SK-N-SH treated with all-trans-retinoic acid at 6 μM for 48 hours (cell line): Measurements from ENCODE around the gene AZU1.

Experiments used
- ATAC-seq: fragments of 200-7000 bp; cut with Tn5 transposase; 3 replicates; pipeline ENCODE4 v1.9.1; 2020; ENCODE audit warnings: mild to moderate bottlenecking, moderate library complexity
- ARNTL ChIP-seq: fragments of 450-650 bp; formaldehyde crosslinking; IDR thresholded peaks from 2 replicates; pipeline ENCODE4 v1.5.0; 2020; ENCODE audit warnings: low read depth, mild to moderate bottlenecking, moderate library complexity, borderline replicate concordance
- CSDC2 ChIP-seq: fragments of 250-450 bp; sonication (Bioruptor Pico); IDR thresholded peaks from 2 replicates; pipeline ENCODE4 v1.5.0; 2020; ENCODE audit warnings: mild to moderate bottlenecking, moderate library complexity
- ESRRG ChIP-seq: fragments of 250-450 bp; sonication (Bioruptor Pico); IDR thresholded peaks from 2 replicates; pipeline ENCODE4 v1.6.1; 2021; ENCODE audit warnings: mild to moderate bottlenecking
- GLIS3 ChIP-seq: fragments of 250-450 bp; sonication (Bioruptor Pico); IDR thresholded peaks from 2 replicates; pipeline ENCODE4 v1.5.0; 2020; ENCODE audit warnings: mild to moderate bottlenecking, moderate library complexity
- ISL1 ChIP-seq: fragments of 250-450 bp; sonication (Bioruptor Pico); IDR thresholded peaks from 2 replicates; pipeline ENCODE4 v2.1.2; 2022; ENCODE audit warnings: mild to moderate bottlenecking, moderate library complexity
- OSR1 ChIP-seq: fragments of 250-450 bp; sonication (Bioruptor Pico); IDR thresholded peaks from 2 replicates; pipeline ENCODE4 v1.8.0; 2022; ENCODE audit warnings: moderate library complexity, mild to moderate bottlenecking, inconsistent platforms
- RARB ChIP-seq: fragments of 250-450 bp; sonication (Bioruptor Pico); IDR thresholded peaks from 2 replicates; pipeline ENCODE4 v1.8.0; 2021; ENCODE audit warnings: mild to moderate bottlenecking, moderate library complexity
- SNAI2 ChIP-seq: fragments of 250-450 bp; sonication (Bioruptor Pico); IDR thresholded peaks from 2 replicates; pipeline ENCODE4 v1.5.0; 2020; ENCODE audit warnings: mild to moderate bottlenecking, moderate library complexity
- TCF4 ChIP-seq: fragments of 250-450 bp; sonication (Bioruptor Pico); IDR thresholded peaks from 2 replicates; pipeline ENCODE4 v1.8.0; 2021; ENCODE audit warnings: mild to moderate bottlenecking, moderate library complexity, borderline replicate concordance
- TOX ChIP-seq: fragments of 250-450 bp; sonication (Bioruptor Pico); IDR thresholded peaks from 2 replicates; pipeline ENCODE4 v1.8.0; 2021; ENCODE audit warnings: mild to moderate bottlenecking, moderate library complexity, borderline replicate concordance
- ZC3H10 ChIP-seq: fragments of 250-450 bp; sonication (Bioruptor Pico); IDR thresholded peaks from 2 replicates; pipeline ENCODE4 v1.5.1; 2021; ENCODE audit warnings: mild to moderate bottlenecking, moderate library complexity
- ZFP3 ChIP-seq: fragments of 250-450 bp; sonication (Bioruptor Pico); IDR thresholded peaks from 2 replicates; pipeline ENCODE4 v1.5.0; 2020; ENCODE audit warnings: mild to moderate bottlenecking, moderate library complexity
- ZFP30 ChIP-seq: fragments of 450-650 bp; formaldehyde crosslinking; IDR thresholded peaks from 2 replicates; pipeline ENCODE4 v1.5.0; 2022; ENCODE audit warnings: mild to moderate bottlenecking, moderate library complexity
- ZNF565 ChIP-seq: fragments of 450-650 bp; formaldehyde crosslinking; conservative IDR thresholded peaks from 2 replicates; pipeline ENCODE4 v1.5.0; 2020; ENCODE audit warnings: low read depth, mild to moderate bottlenecking, moderate library complexity
- ZNF8 ChIP-seq: fragments of 450-650 bp; formaldehyde crosslinking; IDR thresholded peaks from 2 replicates; pipeline ENCODE4 v1.5.0; 2020; ENCODE audit warnings: mild to moderate bottlenecking, moderate library complexity
- TF ChIP-seq, protein P1 (sequence below): fragments of 250-450 bp; sonication (Bioruptor Pico); IDR thresholded peaks from 2 replicates; pipeline ENCODE4 v1.5.1; 2020; ENCODE audit warnings: low read depth, mild to moderate bottlenecking, moderate library complexity
- TF ChIP-seq, protein P2 (sequence below): fragments of 250-450 bp; sonication (Bioruptor Pico); IDR thresholded peaks from 2 replicates; pipeline ENCODE4 v1.8.0; 2021; ENCODE audit warnings: low read depth, mild to moderate bottlenecking, moderate library complexity, borderline replicate concordance
- TF ChIP-seq, protein P3 (sequence below): fragments of 250-450 bp; sonication (Bioruptor Pico); IDR thresholded peaks from 2 replicates; pipeline ENCODE4 v1.5.0; 2020; ENCODE audit warnings: mild to moderate bottlenecking, moderate library complexity

The AZU1 gene

DNA sequence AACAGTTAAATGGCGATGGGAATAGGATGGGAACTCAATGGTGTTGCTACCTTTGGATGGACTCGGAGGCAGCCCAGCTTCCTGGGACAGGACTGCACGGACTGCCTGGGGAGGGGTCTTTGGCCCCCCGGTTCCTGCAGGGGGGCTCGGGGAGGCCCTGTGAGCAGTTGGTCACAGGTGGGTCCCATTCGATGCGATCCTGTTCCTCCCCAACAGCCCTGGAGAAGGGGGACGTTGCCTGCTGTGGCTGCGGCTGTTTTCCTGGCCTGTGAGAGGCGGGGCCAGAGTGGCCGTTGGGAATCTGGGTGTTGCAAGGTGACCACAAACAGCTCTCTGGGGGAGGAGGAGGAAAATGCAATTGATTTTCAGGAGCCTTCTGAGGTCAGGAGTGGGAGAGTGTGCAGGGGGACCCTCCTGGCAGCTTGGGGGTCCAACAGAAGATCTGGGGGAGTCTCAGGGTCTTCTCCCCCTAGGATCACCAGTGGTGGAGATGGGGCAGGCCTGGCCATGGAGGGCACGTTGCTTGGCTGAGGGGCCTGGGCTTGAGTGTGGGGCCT, 4.0 kb upstream of the AZU1 start (continued):
- TF ChIP-seq CSDC2 (CRISPR knock-in tag) (no peak), ZC3H10 (CRISPR knock-in tag) (no peak), TOX (CRISPR knock-in tag) (no peak), ZNF565 (no peak), SNAI2 (CRISPR knock-in tag) (no peak), GLIS3 (no peak), ZFP3 (CRISPR knock-in tag) (no peak), ESRRG (CRISPR knock-in tag) (no peak), OSR1 (CRISPR knock-in tag) (no peak)
- TF ChIP-seq, protein P1, sequence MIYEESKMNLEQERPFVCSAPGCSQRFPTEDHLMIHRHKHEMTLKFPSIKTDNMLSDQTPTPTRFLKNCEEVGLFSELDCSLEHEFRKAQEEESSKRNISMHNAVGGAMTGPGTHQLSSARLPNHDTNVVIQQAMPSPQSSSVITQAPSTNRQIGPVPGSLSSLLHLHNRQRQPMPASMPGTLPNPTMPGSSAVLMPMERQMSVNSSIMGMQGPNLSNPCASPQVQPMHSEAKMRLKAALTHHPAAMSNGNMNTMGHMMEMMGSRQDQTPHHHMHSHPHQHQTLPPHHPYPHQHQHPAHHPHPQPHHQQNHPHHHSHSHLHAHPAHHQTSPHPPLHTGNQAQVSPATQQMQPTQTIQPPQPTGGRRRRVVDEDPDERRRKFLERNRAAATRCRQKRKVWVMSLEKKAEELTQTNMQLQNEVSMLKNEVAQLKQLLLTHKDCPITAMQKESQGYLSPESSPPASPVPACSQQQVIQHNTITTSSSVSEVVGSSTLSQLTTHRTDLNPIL (CRISPR knock-in tag), result no peak

DNA sequence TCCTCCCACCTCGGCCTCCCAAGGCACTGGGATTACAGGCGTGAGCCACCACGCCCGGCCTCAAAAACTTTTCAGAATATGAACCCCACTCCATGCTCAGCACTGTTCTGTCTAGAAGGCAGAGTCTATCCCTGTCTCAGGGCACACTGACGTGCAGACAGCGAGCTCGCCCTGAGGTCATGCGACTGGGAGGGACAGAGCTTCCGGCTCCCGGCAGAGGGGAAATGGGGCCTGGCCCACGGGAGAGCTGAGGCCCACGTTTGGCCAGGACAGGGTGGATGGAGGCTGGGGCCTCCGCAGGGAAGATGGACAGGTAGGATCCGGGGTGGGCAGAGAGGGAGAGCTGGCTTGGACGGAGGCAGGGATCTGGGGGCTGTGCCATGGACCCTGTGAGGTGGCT, 2.8 kb upstream of the AZU1 start:
- TF ChIP-seq ZNF565 (no peak), GLIS3 (no peak), ZC3H10 (CRISPR knock-in tag) (no peak), TOX (CRISPR knock-in tag) (no peak), ZFP3 (CRISPR knock-in tag) (no peak), CSDC2 (CRISPR knock-in tag) (no peak), SNAI2 (CRISPR knock-in tag) (no peak), ZFP30 (CRISPR knock-in tag) (no peak), TCF4 (CRISPR knock-in tag) (no peak), ISL1 (CRISPR knock-in tag) (no peak), ZNF8 (CRISPR knock-in tag) (no peak), ARNTL (CRISPR knock-in tag) (no peak), OSR1 (CRISPR knock-in tag) (no peak)
- TF ChIP-seq, protein P1 (CRISPR knock-in tag), result no peak
- TF ChIP-seq, protein P2, sequence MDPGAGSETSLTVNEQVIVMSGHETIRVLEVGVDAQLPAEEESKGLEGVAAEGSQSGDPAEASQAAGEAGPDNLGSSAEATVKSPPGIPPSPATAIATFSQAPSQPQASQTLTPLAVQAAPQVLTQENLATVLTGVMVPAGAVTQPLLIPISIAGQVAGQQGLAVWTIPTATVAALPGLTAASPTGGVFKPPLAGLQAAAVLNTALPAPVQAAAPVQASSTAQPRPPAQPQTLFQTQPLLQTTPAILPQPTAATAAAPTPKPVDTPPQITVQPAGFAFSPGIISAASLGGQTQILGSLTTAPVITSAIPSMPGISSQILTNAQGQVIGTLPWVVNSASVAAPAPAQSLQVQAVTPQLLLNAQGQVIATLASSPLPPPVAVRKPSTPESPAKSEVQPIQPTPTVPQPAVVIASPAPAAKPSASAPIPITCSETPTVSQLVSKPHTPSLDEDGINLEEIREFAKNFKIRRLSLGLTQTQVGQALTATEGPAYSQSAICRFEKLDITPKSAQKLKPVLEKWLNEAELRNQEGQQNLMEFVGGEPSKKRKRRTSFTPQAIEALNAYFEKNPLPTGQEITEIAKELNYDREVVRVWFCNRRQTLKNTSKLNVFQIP (CRISPR knock-in tag), result no peak
- TF ChIP-seq, protein P3, sequence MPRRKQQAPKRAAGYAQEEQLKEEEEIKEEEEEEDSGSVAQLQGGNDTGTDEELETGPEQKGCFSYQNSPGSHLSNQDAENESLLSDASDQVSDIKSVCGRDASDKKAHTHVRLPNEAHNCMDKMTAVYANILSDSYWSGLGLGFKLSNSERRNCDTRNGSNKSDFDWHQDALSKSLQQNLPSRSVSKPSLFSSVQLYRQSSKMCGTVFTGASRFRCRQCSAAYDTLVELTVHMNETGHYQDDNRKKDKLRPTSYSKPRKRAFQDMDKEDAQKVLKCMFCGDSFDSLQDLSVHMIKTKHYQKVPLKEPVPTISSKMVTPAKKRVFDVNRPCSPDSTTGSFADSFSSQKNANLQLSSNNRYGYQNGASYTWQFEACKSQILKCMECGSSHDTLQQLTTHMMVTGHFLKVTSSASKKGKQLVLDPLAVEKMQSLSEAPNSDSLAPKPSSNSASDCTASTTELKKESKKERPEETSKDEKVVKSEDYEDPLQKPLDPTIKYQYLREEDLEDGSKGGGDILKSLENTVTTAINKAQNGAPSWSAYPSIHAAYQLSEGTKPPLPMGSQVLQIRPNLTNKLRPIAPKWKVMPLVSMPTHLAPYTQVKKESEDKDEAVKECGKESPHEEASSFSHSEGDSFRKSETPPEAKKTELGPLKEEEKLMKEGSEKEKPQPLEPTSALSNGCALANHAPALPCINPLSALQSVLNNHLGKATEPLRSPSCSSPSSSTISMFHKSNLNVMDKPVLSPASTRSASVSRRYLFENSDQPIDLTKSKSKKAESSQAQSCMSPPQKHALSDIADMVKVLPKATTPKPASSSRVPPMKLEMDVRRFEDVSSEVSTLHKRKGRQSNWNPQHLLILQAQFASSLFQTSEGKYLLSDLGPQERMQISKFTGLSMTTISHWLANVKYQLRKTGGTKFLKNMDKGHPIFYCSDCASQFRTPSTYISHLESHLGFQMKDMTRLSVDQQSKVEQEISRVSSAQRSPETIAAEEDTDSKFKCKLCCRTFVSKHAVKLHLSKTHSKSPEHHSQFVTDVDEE, result no peak

DNA sequence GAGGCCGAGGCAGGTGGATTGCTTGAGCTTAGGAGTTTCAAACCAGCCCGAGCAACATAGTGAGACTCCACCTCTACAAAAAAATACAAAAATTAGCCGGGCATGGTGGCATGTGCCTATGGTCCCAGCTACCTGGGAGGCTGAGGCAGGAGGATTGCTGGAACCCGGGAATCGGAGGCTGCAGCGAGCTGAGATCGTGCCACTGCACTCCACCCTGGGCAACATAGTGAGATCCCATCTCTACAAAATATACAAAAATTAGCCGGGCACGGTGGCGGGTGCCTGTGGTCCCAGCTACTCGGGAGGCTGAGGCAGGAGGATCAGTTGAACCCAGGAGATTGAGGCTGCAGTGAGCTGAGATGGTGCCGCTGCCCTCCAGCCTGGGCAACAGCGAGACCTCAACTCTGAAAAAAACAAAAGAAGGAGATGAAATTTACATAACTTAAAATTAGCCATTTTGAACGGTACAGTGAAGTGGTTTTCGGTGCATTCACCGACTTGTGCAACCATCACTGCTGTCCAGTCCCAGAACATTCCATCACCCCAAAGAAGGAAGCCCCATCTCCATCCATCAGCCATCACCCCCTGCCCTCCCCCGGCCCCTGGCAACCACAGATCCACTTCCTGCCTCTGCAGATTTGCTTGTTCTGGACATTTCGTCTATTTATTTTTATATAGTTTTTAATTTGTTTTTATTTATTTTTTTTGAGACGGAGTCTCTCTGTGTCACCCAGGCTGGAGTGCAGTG, 1.6 kb upstream of the AZU1 start:
- TF ChIP-seq ZC3H10 (CRISPR knock-in tag), result no peak
- TF ChIP-seq RARB (CRISPR knock-in tag), result no peak
- no peak for TF ChIP-seq ARNTL (CRISPR knock-in tag)
- TF ChIP-seq, protein P2 (CRISPR knock-in tag), result no peak
- no peak for ATAC-seq

More for the DNA sequence above, 2.8 kb upstream of the AZU1 start:
- no peak for ATAC-seq
